Fibroblast of skin of left biceps (primary cell): ENCODE results near the gene ACSL1.
"Not testable (repeated sequence)": the region's sequence is repeated elsewhere in the genome, so short reads cannot be mapped to it uniquely, and the experiment has no call there.

Experiments used
- DNase-seq, 2 experiments: peaks; one replicate each; pipeline ENCODE4 v3.0.0-alpha.2; 2013; ENCODE audit warnings: low read depth in 2 of 2

Gene ACSL1

DNA sequence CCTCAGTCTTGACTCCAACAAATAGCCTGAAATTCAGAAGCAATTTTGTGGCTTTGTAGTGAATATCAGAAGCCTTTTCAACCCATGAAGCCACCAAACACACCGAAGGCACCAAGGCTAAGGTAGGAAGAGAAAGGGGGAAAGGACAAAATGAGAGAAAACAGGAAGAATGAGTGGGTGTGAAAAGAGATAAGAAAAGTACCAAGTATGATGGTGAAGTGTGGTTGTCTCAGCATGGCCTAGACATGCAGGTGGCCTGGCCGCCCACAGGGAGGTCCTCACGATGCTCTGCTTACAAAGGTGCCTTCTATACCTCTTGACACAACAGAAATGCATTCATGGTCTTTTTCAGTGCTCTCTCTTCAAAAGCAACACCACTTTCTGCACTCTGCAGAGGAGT, 34.9 kb downstream of the ACSL1 start:
- no peak for DNase-seq

- DNase-seq = no peak
Observed at GRCh38 chr4:184787766-184788503, 37.8 kb downstream of the ACSL1 start.

DNA sequence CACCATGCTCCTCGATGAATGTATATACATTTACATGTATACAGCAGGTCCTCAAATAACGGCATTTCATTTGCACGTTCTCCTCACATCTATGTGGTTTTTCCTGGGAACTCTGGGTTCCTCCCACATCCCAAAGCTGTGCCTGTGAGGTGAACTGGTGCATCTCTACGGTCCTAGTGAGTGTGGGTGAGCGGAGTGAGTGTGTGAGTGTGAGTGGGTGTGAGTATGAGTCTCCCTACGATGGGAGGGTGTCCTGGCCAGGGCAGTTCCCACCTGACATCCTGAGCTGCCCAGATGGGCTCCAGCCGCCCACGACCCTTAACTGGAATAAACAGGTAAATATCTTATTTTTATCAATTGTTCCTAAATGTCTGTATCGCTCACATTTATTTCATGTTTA, 40.0 kb downstream of the ACSL1 start:
- no peak for DNase-seq

DNA sequence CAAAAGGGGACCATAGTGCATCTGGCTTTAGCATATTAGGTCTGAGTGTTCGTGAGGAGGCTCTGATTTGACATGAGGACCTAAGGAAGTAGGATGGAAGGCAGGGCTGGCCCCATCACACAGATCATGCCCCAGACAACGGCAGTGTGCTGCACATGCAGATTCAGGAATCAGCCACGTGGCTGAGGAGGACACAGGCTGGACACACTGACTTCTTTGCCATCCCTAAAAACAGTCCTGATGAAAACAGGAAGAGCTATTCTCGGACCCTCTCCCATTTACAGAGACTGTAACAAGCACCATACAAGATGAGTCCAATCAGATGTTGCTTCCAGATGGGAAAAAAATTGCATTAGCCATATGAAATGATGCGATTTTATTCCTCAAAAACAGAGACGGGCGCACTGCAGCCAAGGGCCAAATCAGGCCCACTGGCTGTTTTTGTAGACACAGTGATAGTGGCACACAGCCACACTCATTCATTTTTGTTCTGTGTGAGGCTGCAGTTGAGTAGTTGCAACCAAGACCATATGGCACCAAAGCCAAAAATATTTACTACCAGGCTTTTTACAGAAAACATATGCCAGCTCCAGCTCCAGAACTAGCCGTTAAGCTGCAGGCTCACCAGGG, 41.0 kb downstream of the ACSL1 start:
- DNase-seq = no peak

GRCh38 chr4:184782731-184783373, 42.9 kb downstream of the ACSL1 start:
- no peak for DNase-seq

- not testable (repeated sequence) for DNase-seq
Observed at GRCh38 chr4:184779160-184779559, 46.6 kb downstream of the ACSL1 start.

DNA sequence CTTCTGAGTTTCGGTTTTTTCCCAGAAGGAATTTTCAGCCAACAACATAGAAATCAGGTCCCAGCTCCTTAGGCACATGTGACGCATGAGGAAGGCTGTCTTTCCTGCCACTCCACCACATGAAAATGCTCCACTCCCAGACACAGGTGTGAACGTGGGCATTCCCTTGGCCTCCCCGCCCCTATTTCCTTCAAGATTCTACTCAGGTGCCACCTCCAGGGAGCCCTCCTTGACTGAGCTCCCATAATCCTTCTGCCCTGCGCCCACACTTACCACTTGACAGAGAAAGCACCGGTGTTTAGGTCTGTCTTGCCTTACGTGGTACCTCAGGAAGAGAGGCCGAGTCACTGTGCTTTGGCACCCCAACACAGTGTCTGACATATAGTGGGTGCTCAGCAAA, 47.4 kb downstream of the ACSL1 start:
- no peak for DNase-seq

DNA sequence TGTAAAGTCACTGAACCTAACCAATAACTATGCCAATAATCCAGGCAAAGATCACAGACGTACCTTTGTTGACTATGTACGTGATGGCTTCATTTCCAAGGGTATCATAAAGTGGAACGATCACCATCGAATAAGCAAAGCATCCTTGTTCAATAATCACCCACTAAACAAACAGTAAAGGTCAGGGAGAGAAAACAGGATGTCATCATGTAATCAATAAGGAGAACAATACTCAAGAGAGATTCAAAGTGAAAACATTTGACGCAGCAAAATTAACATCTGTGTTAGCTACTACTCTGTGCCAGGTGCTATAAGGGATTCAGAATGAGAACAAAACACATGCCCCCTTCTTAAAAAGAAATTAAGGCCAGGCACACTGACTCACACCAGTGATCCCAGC, 48.9 kb downstream of the ACSL1 start:
- DNase-seq = no peak

DNA sequence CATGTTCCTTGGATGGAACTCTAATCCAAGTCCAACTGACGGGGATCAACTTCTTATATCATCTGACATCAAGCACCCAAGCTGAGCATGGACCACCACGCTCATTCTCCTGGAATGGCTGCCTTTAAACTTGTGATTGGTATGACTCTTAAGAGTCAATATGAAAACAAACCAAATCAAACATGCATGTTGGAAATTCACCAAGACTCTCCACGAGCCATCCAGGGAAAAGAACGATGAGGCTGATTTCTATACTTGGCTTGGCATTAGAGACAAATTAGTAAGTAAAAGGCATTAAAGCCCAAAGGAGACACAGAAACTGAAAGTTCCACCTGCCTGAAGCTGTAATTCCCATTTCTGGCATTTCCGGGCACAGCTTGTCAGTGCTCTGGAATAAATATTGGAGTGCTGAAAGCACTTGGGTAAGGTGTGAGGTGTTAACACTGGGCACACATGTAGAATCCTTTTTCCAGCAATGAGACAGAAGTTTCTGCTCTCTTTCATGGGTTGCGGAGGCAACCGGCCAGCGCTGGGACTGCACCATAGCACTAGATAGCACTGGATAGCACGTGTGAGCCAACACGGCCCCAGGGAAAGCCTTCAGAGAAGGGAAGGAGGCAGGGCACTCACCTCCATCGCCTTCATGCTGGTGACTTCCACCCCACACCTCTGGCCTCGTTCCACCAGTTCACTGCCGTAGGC, 49.8 kb downstream of the ACSL1 start:
- DNase-seq = no peak

GRCh38 chr4:184774152-184774551, 51.6 kb downstream of the ACSL1 start:
- DNase-seq = no peak

- DNase-seq = no peak
Observed at GRCh38 chr4:184771416-184771815, 54.4 kb downstream of the ACSL1 start.

GRCh38 chr4:184769141-184769765, 56.5 kb downstream of the ACSL1 start:
- no peak for DNase-seq

- no peak for DNase-seq
Observed at GRCh38 chr4:184768296-184768695, 57.5 kb downstream of the ACSL1 start.

GRCh38 chr4:184766446-184766845, 59.3 kb downstream of the ACSL1 start:
- no peak for DNase-seq

DNA sequence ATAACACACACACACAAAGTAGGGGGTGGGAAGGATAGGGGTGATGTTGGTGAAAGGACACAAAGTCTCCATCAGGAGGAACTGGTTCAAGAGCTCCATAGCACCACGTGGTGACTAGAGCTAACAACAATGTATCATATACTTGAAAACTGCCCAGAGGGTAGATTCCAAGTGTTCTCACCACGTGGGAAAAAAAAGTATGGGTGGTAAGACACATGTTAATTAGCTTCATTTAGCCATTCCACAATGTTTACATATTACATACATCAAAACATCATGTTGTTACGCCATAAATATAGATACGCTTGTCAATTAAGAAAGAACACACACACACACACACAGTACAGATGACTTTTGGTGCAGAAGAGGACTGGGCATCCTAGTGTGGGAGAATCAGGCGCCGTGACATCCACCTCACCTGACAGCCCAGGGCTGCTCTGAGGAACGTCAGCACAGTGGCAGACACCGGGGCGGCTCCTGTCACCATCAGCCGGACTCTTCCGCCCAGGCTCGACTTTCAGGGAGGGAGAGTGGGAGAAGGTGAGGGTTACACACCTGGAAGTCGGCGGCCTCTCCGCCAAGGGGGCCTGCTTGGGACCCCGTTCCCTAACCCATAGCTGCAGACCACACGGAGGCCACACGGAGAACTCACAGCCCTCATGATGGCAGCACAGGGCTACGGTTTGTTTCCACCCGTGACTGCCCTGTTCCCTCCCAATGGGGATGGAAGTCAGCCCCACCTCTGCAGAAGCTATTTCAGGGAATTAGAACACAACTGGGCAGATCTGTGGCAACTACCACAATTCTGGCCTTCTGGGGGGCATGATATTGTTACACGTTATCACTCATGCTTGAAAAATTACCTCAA, 60.1 kb downstream of the ACSL1 start:
- no peak for DNase-seq

- DNase-seq = no peak
Observed at GRCh38 chr4:184764601-184765000, 61.2 kb downstream of the ACSL1 start.

DNA sequence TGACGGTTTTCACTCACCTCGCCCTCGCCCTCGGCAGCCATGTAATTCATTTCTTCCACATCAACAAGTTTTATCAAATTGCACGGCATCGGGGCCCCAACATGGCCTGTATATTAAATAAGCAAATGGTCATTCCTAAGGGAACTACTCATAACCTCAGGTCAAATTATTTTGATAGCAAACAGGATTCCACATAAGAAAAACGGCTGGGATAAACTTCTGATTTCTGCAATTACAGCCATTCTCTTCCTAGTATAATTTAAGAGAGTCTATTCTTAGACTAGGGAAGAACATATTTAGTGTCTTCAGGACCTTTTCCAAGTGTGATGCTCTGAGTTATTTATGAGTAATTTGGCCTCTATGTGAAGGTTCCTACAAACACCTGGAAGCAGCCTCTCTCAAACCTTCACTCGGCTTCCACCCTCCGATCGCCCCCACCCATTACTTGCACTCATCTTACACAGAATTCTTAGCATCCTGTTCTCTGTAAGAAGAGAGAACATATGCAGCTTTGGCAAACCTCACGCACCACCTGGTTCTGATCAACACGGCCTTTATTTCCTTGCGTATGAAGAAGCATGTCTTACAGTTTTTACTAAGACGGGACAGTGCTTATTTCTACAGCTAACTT, 62.5 kb downstream of the ACSL1 start:
- peak; percentile 73 to 78 for DNase-seq

DNA sequence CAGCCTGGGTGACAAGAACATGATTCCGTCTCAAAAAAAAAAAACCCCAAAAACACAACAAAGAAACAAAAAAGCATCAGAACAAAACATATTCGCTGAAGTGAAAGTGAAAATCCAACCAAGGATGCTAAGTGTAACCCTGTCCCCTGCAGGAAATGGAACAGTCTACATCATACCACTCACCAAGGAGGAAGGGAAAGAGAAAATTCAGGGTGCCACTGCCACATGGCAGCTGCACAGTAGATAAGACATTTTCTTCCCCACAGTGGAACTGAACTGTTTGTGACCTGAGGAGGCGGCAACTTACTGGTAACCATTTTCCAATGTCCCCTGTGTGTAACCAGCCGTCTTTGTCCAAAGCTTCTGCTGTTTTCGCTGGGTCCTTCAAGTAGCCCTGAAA, 63.7 kb downstream of the ACSL1 start:
- no peak for DNase-seq

GRCh38 chr4:184760681-184761080, 65.1 kb downstream of the ACSL1 start:
- no peak for DNase-seq

GRCh38 chr4:184757810-184758209, 68.0 kb downstream of the ACSL1 start:
- peak; percentile 49 to 54 for DNase-seq

DNA sequence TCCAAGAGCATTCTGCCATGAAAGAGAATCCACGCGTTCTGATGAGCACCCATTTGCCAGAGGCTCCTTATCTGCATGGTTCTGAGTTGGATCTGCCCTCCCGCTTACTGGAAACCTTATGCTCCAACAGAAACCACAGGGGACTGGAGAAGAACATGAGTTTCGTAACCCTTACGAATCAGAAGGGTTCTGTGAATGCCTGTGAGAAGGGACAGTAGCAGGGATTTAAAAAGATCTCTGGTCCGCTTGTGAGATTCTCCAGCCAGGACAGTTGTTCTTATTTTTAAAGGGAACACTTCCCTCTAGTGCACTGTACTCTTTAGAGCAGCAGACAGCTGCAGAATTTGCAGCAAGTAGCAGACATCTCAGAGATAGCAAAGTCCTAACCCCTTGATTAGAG, 69.4 kb downstream of the ACSL1 start:
- no peak for DNase-seq
